ENCODE results near the gene HDAC4. TPM values are rescaled to one million over a fixed set of nuclear protein-coding genes. Genes with fewer than 3 reads are reported as not detected.

Gene HDAC4
- polyA plus RNA-seq, 3 donors = 4.4 to 10.9 (median 5.6) TPM

GRCh38 chr2:239309398-239310245 is 91.2 kb downstream of the HDAC4 start:
- 61 to 77% (median 61%) methylated on average over 18 of the region's 18 CpGs for WGBS, 3 donors
- no peak overlapping the region for H3K27ac ChIP-seq (ENCODE audit: low read depth, low read length)

- H3K27ac ChIP-seq (ENCODE audit: low read depth, low read length) = no peak overlapping the region
- WGBS, 3 donors = 38 to 76% (median 38%) methylated on average over 33 of the region's 33 CpGs
Measured at GRCh38 chr2:239308661-239309397, 92.0 kb downstream of the HDAC4 start.

DNA sequence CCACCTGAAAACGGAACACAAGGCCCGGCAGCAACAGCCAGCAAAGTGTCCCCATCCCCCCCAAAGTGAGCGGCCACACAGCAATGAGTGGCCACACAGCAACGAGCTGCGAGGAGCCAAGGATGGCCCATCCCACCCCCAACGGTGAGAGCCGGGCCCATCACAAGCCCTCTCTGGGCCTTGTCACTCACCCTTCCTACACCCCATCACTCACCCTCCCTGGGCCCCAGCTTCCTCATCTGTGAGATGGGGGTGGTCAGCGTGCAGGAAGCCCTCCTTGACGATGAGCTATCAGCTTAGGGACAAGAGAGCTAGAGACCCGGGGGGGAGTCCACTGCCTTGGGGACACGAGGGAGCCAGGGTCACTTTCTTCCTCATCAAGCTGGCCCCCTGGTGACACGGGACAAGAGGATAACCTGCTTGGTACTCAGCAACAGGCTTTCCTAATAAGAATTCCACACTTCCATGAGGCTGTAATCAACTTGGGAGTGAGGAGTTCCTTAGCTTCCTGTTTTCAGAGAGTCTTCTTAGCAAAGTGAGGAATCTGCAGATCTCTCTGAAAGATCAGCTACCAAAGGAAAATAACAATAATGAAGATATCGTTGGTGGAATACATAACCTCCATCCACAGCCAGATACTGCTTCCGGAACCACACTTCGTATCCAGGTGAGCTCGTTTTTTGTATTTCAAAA is 92.8 kb downstream of the HDAC4 start:
- no peak overlapping the region for H3K27ac ChIP-seq (ENCODE audit: low read depth, low read length)
- 62 to 86% (median 64%) methylated on average over 16 of the region's 16 CpGs for WGBS, 3 donors

DNA sequence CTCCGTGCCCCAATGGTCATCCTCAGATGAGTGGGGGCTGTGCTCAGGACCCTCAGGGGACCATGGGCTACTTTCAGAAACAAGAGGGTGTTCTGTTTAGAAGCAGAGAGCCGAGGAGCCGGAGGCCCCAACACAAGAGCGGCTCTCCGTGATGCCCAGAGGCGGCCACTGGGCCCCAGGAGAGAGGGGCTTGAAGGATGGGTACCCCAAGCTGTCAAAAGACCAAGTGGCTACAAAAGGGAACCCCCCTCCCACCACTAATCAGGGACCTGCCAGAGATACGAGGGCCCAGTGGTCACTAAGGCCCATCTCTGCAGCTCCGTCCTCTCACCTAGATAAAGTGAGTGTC is 93.6 kb downstream of the HDAC4 start:
- 92 to 98% (median 92%) methylated on average over 8 of the region's 8 CpGs for WGBS, 3 donors
- no peak overlapping the region for H3K27ac ChIP-seq (ENCODE audit: low read depth, low read length)

DNA sequence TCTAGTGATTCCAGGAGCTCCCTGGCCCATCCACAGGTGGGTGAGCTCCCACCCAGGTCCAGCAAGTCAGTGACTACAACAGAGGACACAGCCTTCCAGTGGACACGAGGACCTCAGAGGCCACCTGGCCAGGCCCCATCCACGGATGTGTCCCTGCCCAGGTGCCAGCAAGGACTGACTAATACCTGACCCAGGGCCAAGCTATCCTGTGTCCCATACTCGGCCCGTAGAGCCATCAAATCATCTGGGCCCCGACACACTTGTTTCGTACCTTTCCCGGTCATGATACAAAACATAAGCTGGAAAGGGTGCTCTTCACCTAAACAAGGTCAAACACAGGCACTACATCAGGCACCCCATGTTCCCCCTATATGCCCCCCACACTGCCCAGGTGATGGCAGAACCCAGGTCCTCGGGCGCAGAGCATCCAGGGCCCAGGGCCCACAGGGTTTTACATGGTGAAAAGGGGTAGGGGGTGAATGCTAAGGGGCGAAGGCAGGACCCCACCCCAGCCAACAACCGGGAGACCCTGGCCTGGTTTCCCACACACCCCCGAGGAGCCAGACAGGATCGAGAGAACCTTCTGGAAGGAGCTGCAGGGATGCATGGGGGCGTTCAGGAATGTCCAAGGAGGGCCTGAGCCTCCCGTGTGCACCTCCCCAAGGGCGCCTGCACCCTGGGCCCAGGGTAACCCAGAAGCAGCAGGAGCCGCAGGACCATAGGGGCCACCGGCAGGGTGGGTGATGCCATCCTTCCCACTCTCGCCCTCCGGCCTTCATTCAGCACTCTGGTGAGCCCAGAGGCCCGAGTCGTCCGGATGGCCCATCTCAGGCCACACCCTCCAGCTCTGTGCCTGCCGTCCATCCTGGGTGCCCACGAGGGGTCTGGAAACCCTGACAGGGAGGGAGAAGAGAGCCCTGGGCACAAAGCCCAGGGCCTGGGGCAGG is 94.3 kb downstream of the HDAC4 start:
- WGBS, 3 donors = 86 to 93% (median 89%) methylated on average over 25 of the region's 25 CpGs
- no peak overlapping the region for H3K27ac ChIP-seq (ENCODE audit: low read depth, low read length)

DNA sequence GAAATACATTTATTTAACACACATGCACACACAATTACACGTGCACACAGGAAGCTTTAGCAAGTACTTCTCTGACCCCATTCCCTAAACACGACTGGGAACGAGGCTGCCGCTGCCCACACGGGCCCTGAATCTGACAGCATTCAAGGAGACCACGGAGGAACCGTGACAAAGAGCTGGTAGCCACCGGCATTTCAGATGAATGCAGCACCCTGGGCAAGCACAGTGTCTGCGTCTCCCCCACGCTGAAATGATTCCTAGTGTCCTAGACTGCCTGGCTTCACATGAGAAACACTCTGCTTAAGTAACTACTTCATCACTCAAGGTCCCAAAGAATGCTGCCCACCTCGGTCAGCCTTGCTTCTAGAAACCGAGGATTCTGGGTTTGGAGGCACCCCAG is 95.0 kb downstream of the HDAC4 start:
- no peak overlapping the region for H3K27ac ChIP-seq (ENCODE audit: low read depth, low read length)
- 72 to 93% (median 80%) methylated on average over 12 of the region's 12 CpGs for WGBS, 3 donors

- H3K27ac ChIP-seq (ENCODE audit: low read depth, low read length) = no peak overlapping the region
- WGBS, 3 donors = 92 to 94% (median 93%) methylated on average over 11 of the region's 11 CpGs
Measured at GRCh38 chr2:239305222-239305575, 95.6 kb downstream of the HDAC4 start.

DNA sequence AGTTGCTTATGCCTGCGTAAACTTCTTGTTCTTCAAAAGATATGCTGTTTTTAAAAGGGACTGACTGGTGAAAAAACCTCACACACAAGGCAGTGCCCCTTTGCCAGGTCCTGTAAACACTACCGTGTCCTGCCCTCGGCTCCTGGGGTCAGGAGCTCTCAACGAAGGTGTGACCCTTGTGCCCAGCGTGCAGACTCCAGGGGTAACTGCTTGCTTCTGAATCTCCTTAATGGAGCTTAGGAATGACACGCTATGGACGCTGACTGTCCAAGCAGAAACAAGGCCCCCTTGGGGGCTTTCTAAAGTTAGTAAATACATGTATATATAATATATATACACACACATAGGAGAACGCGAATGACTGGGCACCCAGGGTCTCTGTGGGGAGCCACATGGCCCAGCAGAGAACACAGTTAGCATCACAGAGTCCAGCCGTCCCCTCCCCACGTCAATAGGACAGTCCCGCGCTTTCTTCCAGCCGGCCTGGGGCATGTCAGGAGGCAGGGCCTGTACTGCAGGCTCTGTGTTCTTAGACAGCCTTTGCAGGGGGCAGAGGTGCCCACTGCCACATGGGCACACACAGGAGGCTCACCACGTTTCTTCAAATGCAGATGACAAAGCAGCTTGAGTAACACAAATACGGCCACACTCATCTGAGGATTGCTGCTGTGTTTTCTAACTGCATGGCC is 96.1 kb downstream of the HDAC4 start:
- 73 to 85% (median 83%) methylated on average over 16 of the region's 16 CpGs for WGBS, 3 donors
- no peak overlapping the region for H3K27ac ChIP-seq (ENCODE audit: low read depth, low read length)

DNA sequence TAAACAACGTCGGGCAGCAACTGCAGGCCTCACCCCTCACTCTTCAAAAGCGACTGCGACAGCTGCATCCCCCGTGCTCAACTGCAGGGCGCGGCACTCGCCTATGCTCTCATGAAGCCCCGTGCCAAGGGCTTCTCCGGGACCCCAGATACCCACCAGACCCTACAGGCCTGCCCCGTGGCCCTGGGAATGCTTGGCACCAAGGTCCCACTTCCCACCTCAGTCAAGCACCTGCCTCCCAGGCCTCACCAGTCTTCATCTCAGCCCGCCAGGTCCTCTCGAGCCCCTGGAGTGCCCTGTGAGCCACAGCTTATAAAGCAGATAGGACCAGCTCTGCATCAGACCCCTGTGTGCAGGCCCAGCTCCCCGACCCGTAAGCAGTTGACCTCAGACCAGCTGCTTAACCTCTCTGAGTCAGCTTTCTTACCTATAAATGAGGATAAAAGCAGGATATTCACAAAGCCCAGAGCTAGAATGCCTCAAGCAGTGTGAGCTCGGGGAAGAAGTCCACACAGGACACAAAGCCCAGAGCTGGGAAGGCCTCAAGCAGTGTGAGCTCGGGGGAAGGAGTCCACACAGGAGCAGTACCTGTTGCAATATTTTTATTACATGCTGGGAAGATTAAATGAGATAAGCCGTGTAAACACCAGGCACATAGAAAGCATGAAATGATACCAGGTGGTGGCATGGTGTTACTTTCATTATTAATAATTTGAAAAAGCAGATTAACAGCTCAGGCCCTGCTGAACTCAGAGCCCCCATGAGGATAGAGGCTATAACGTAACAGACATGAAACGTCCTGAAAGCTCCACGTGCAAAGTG is 96.9 kb downstream of the HDAC4 start:
- 67 to 81% (median 79%) methylated on average over 21 of the region's 21 CpGs for WGBS, 3 donors
- H3K27ac ChIP-seq (ENCODE audit: low read depth, low read length) = no peak overlapping the region

DNA sequence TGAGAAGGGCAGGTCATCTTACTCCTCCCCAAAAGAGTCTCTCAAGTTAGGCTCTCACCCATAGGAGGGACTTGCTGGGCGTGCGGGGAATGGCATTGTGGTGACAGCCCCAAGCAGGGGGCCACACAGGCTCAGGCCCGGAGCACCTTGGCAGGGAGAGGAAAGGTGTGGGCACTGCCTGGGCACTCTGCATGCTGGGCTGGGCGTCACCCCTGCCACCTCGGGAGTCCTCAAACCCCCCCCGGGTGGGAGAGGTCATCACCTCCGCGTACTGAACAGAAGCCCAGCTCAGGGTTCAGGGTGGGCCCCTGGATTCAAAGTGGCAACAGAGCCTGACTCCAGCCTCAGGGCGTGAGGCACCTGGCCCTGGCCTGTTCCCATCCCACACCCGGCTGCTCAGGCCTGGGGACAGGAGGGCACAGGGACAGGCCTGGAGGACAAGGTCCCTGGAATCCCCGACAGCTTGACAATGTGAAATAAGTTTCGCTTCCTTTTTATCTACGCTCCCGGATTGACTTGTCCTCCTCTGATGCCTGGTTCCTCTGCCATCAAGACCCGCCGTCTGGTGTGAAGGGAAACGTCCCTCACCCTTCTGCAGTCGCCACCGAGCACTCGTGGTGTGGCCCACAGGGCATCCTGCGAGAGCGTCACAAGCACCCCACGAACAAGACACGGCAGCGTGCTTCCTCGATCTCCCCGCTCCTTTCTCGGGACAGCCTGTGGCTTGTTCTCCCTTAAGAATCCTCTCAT is 97.8 kb downstream of the HDAC4 start:
- no peak overlapping the region for H3K27ac ChIP-seq (ENCODE audit: low read depth, low read length)

DNA sequence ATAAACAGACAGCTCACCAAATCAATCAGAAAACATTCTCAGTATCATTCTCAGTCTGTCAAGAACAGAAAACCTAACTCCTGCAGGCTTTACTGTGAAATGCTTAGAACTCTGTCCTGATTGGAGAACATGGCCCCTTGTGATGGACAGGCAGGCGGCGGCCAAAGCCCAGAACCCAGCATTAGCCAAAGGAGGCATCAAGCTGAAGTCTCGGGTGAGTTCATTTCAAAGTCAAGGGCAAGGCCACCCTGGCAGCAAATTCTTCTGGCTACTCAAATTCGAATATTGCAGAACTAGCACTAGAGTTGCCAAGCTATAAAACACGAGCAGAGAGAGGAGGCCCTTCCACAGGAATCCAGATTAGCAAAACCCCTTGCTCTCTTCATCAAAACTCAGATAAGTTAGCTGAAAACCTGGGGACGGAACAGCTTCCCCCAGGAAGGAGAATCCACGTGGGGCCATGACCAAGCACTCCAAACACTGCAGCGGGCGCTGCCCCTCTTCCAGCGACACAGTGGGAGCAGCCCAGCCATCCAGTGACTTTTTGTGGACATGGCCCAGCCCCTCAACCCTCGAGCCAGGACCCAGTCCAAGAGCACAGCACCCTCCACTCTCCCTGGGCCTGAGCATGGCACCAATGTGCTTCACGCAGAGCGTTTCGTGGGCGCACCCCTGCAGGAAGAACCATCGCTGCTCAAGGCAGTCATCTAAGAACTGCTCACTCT is 98.6 kb downstream of the HDAC4 start:
- WGBS, 3 donors = 67 to 77% (median 76%) methylated on average over 16 of the region's 16 CpGs
- H3K27ac ChIP-seq (ENCODE audit: low read depth, low read length) = no peak overlapping the region

More for the DNA sequence above, 97.8 kb downstream of the HDAC4 start:
- WGBS, 3 donors = 84 to 90% (median 85%) methylated on average over 28 of the region's 28 CpGs

- H3K27ac ChIP-seq (ENCODE audit: low read depth, low read length) = no peak overlapping the region
- WGBS, 3 donors = 81 to 92% (median 83%) methylated on average over 26 of the region's 26 CpGs
Measured at GRCh38 chr2:239300871-239301735, 99.7 kb downstream of the HDAC4 start.

DNA sequence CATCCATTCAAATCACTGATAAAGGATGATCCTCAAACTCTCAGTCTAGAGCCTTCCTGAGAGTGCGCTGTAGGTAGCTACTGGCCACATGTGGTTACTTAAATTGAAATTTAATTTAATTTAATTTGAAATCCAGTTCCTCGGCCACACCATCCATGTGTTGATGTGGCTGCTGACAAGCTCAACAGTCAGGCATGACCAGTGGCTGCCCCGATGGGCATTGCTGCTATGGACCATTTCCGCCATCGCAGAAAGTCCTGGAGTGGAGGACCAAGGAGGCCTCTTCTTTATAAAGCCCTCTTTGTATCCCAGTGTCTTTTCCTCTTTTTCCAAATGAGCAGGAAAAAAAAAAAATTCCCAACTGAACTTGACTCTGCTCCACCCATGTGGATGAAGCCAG is 100.6 kb downstream of the HDAC4 start:
- no peak overlapping the region for H3K27ac ChIP-seq (ENCODE audit: low read depth, low read length)
- 92 to 95% (median 92%) methylated on average over 5 of the region's 5 CpGs for WGBS, 3 donors

GRCh38 chr2:239299218-239299939 is 101.4 kb downstream of the HDAC4 start:
- 32 to 95% (median 87%) methylated on average over 19 of the region's 19 CpGs for WGBS, 3 donors

More at GRCh38 chr2:239299218-239299939, 101.4 kb downstream of the HDAC4 start:
- H3K27ac ChIP-seq (ENCODE audit: low read depth, low read length) = no peak overlapping the region
